Colonic mucosa (tissue), 4 donors: Measurements from ENCODE around the gene TOM1. TPM values are rescaled to one million over a fixed set of nuclear protein-coding genes. Genes with fewer than 3 reads are reported as not detected.
A peak's percentile ranks its signal among the peaks of the same experiment; 100 is the strongest.

Experiments used
- DNase-seq: peaks from one replicate; pipeline ENCODE4 v3.0.0-alpha.2; 2020
- H3K27ac ChIP-seq: fragments of 200-600 bp; one replicate; pipeline ENCODE4 v1.8.0; 2021
- H3K27me3 ChIP-seq: fragments of 200-600 bp; one replicate; pipeline ENCODE4 v1.8.0; 2021
- H3K36me3 ChIP-seq: fragments of 200-600 bp; one replicate; pipeline ENCODE4 v1.8.0; 2021
- H3K4me1 ChIP-seq: fragments of 200-600 bp; one replicate; pipeline ENCODE4 v1.8.0; 2021; ENCODE audit warnings: mild to moderate bottlenecking
- H3K4me3 ChIP-seq: fragments of 200-600 bp; one replicate; pipeline ENCODE4 v1.8.0; 2021
- H3K9ac ChIP-seq, 2 donors: one replicate each; pipeline ENCODE4 v1.7.0; 2013; ENCODE audit warnings: control low read depth in 2 of 2, low read depth in 2 of 2, low read length in 2 of 2
- H3K9me3 ChIP-seq: fragments of 200-600 bp; one replicate; pipeline ENCODE4 v1.8.0; 2021
- intact Hi-C: fragments of 100-400 bp; cut with DNase I; formaldehyde crosslinking; loops from one replicate; pipeline ENCODE4 v1.14.1; 2022
- microRNA-seq: library from miRNA; unstranded; fragments of <30 nt; microRNA quantifications from one replicate; pipeline ENCODE4, GENCODE V29; 2019
- total RNA-seq, 2 donors: library from RNA; stranded (reverse); fragmentation: NEBNext Ultra II Directional in 1 of 2; extraction: Animal tissue kit (Norgen Biotek cat#: 25700) in 1 of 2; gene quantifications; one replicate each; pipeline ENCODE4 v1.2.1, GENCODE V29; 2021
- TF ChIP-seq, protein P1 (sequence below): fragments of 200-600 bp; IDR thresholded peaks from one replicate; pipeline ENCODE4 v1.8.0; 2022; ENCODE audit warnings: antibody characterized with exemption, mild to moderate bottlenecking
- donor health status: healthy.
- donor health status: DM: no; HTN: no; CAD: no.
- donor health status: DM: no; HTN: no; CAD: no.

Gene TOM1
- total RNA-seq, 2 donors from 2014 or later = 43.0 to 60.3 TPM

DNA sequence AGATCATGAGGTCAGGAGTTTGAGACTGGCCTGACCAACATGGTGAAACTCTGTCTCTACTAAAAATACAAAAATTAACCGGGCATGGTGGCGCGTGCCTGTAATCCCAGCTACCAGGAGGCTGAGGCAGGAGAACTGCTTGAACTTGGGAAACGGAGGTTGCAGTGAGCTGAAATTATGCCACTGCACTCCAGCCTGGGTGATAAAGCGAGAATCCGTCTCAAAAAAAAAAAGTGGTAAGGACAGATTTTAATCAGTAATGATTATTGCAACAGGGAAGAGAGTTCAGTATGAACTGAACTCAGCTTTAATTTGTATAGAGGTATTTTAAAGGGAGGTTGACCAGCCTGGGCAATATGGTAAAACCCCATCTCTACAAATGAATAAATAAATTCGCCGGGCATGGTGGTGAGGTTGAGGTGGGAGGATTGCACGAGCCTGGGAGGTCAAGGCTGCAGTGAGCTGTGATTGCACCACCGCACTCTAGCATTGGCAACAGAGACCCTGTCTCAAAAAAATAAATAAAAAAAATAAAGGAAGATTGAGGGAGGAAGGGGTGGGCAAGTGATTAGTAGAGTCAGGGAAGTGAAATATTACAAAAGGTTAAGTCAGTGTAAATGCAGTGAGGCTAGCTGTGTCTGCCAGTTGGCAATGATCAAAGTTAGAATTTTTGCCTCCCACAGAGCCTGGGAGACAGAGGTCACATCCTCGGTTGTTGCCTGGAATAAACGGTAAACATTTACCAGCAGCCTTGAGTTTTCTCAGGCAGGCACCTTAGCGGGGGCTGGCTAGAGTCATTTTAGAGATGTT lies 97.6 kb downstream of the TOM1 start:
- no peak overlapping the region for H3K4me3 ChIP-seq
- no peaks in the 10 kb centered on the region for H3K36me3 ChIP-seq
- no peak for DNase-seq
- no peaks in the 10 kb centered on the region for H3K27me3 ChIP-seq
- H3K9ac ChIP-seq = peak overlapping the region in 1 of 2 donors; percentile 34
- no peaks in the 10 kb centered on the region for H3K4me1 ChIP-seq
- no peaks in the 10 kb centered on the region for H3K9me3 ChIP-seq
- TF ChIP-seq, protein P1, sequence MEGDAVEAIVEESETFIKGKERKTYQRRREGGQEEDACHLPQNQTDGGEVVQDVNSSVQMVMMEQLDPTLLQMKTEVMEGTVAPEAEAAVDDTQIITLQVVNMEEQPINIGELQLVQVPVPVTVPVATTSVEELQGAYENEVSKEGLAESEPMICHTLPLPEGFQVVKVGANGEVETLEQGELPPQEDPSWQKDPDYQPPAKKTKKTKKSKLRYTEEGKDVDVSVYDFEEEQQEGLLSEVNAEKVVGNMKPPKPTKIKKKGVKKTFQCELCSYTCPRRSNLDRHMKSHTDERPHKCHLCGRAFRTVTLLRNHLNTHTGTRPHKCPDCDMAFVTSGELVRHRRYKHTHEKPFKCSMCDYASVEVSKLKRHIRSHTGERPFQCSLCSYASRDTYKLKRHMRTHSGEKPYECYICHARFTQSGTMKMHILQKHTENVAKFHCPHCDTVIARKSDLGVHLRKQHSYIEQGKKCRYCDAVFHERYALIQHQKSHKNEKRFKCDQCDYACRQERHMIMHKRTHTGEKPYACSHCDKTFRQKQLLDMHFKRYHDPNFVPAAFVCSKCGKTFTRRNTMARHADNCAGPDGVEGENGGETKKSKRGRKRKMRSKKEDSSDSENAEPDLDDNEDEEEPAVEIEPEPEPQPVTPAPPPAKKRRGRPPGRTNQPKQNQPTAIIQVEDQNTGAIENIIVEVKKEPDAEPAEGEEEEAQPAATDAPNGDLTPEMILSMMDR = no peak
- intact Hi-C loops = no loop called here
- peak overlapping the region; percentile 7 for H3K27ac ChIP-seq

Small RNA genes lying within 50 kb of the gene (microRNA-seq; reads per million reads assigned to microRNA genes)
- 14.3 reads per million, percentile 23 among the genes with 10 or more reads in this experiment for gene MIR3909
- not detected for gene MIR6069

Other genes with a start within 250 kb of the TOM1 start
- gene ISX, start 233.7 kb upstream of the TOM1 start, total RNA-seq = 10 to 100 TPM; 36.4 to 53.1 TPM
- gene HMGXB4, start 42.4 kb upstream of the TOM1 start, total RNA-seq = 10 to 100 TPM; 18.6 to 23.9 TPM
- 10 to 100 TPM; 31.0 to 50.3 TPM for gene HMOX1, start 81.2 kb downstream of the TOM1 start, total RNA-seq
- 100 to 1,000 TPM in 1 of 2 donors, 10 to 100 TPM in 1; 33.0 to 120 TPM for gene MCM5, start 100.2 kb downstream of the TOM1 start, total RNA-seq
- 10 to 100 TPM in 1 of 2 donors, 1 to 10 TPM in 1; 4.2 to 10.2 TPM for gene RASD2, start 240.9 kb downstream of the TOM1 start, total RNA-seq